OCI-LY7 (cell line): Measurements from ENCODE around the gene DHRS3. TPM values are rescaled to one million over a fixed set of nuclear protein-coding genes. Genes with fewer than 3 reads are reported as not detected.

Experiments used
- BruUV-seq: library from RNA; stranded (reverse); fragments of 400-500 nt; replicated peaks from 2 replicates; lab custom pipeline; 2021; lab: Mats Ljungman, UMichigan
- CTCF ChIA-PET: fragments of 300-600 bp; sonication (Branson Sonifier 250); formaldehyde crosslinking; loops from one replicate; lab custom pipeline; 2022; ENCODE audit warnings: antibody characterized with exemption; ENCODE audit not compliant: unreplicated experiment; lab: Charles Lee
- POLR2A ChIA-PET: fragments of 300-600 bp; sonication (Branson Sonifier 250); formaldehyde crosslinking; loops from one replicate; lab custom pipeline; 2022; ENCODE audit warnings: antibody characterized with exemption; lab: Charles Lee
- DNase-seq: peaks from one replicate; pipeline ENCODE4 v3.0.0-alpha.2; 2015; ENCODE audit warnings: low spot score
- H2AFZ ChIP-seq: fragments of 200-600 bp; sonication (generic), shearing (Covaris generic); 2 replicates; pipeline ENCODE4 v1.6.1; 2014; ENCODE audit warnings: mild to moderate bottlenecking, antibody characterized with exemption, low read length, moderate library complexity
- H3K27ac ChIP-seq: fragments of 200-600 bp; sonication (generic); 2 replicates; pipeline ENCODE4 v1.5.1; 2014; ENCODE audit warnings: mixed run types, low read depth, mild to moderate bottlenecking, moderate library complexity, low read length, inconsistent platforms; ENCODE audit not compliant: poor library complexity, severe bottlenecking
- H3K36me3 ChIP-seq: fragments of 200-600 bp; sonication (generic); 2 replicates; pipeline ENCODE4 v1.6.1; 2014; ENCODE audit warnings: mild to moderate bottlenecking, antibody characterized with exemption, low read length, moderate library complexity, mixed read lengths; ENCODE audit not compliant: insufficient read depth
- H3K4me1 ChIP-seq: fragments of 200-600 bp; sonication (generic); 2 replicates; pipeline ENCODE4 v1.5.1; 2014; ENCODE audit warnings: mild to moderate bottlenecking, low read length; ENCODE audit not compliant: insufficient read depth, poor library complexity, severe bottlenecking
- H3K4me2 ChIP-seq: fragments of 200-600 bp; sonication (generic); 2 replicates; pipeline ENCODE4 v1.6.1; 2014; ENCODE audit warnings: mild to moderate bottlenecking, low read length
- H3K4me3 ChIP-seq: fragments of 200-600 bp; sonication (generic); 2 replicates; pipeline ENCODE4 v1.5.1; 2014; ENCODE audit warnings: mild to moderate bottlenecking, low read depth, low read length; ENCODE audit not compliant: poor library complexity, severe bottlenecking
- H3K79me2 ChIP-seq: fragments of 200-600 bp; sonication (generic); 2 replicates; pipeline ENCODE4 v1.6.1; 2016; ENCODE audit warnings: low read depth, mild to moderate bottlenecking, low read length, moderate library complexity, mixed read lengths; ENCODE audit not compliant: insufficient read depth
- H3K9me2 ChIP-seq: fragments of 200-600 bp; sonication (generic); 2 replicates; pipeline ENCODE4 v1.6.1; 2016; ENCODE audit warnings: mild to moderate bottlenecking, low read length, mixed read lengths; ENCODE audit not compliant: insufficient read depth
- H3K9me3 ChIP-seq: fragments of 200-600 bp; sonication (generic); 2 replicates; pipeline ENCODE4 v1.6.1; 2014; ENCODE audit warnings: mild to moderate bottlenecking, mixed run types, low read length, mixed read lengths
- H4K20me1 ChIP-seq: fragments of 200-600 bp; sonication (generic); 2 replicates; pipeline ENCODE4 v1.6.1; 2014; ENCODE audit warnings: mild to moderate bottlenecking, antibody characterized with exemption, low read length, moderate library complexity, mixed read lengths; ENCODE audit not compliant: insufficient read depth
- CTCF ChIP-seq: fragments of 200-600 bp; sonication (generic); conservative IDR thresholded peaks from 2 replicates; pipeline ENCODE4 v1.5.1; 2014; ENCODE audit warnings: mild to moderate bottlenecking, antibody characterized with exemption, low read length, moderate library complexity, mixed read lengths
- EZH2phosphoT487 ChIP-seq: fragments of 200-600 bp; sonication (generic); IDR thresholded peaks from 2 replicates; pipeline ENCODE4 v1.6.1; 2018; ENCODE audit warnings: low read depth, borderline replicate concordance, mild to moderate bottlenecking, mixed run types, antibody characterized with exemption, low read length, moderate library complexity, mixed read lengths
- intact Hi-C: fragments of 100-400 bp; cut with micrococcal nuclease; formaldehyde crosslinking; loops from one replicate; pipeline ENCODE4 v1.10.0; 2022; ENCODE audit not compliant: unreplicated experiment
- total RNA-seq, 2 experiments: library from RNA; depleted of rRNA in 1 of 2; stranded (reverse); fragments of >200 nt in 1 of 2; shearing (Covaris generic) in 1 of 2; gene quantifications; 2 replicates each; pipeline ENCODE4 v1.2.3, GENCODE V29; 2014 to 2022

DHRS3 gene
- total RNA-seq, 2 experiments from 2014 or later, result not detected

GRCh38 chr1:12607263-12607662 lies 10.7 kb downstream of the DHRS3 start:
- Histone ChIP-seq H3K4me2 (no peak overlapping the region), H2AFZ (no peak overlapping the region), H4K20me1 (no peaks in the 10 kb centered on the region), H3K4me3 (no peak overlapping the region), H3K27ac (no peak overlapping the region), H3K9me3 (no peaks in the 10 kb centered on the region), H3K4me1 (no peaks in the 10 kb centered on the region), H3K36me3 (no peaks in the 10 kb centered on the region), H3K79me2 (no peaks in the 10 kb centered on the region), H3K9me2 (no peaks in the 10 kb centered on the region)
- ChIA-PET POLR2A (no interaction called here), CTCF (no interaction called here)
- TF ChIP-seq CTCF (no peak), EZH2phosphoT487 (no peak)
- no peak for DNase-seq
- BruUV-seq, result no TSS peak
- intact Hi-C loops, result no loop called here

- intact Hi-C loops, result no loop called here
- H4K20me1 ChIP-seq, result no peaks in the 10 kb centered on the region
- H3K79me2 ChIP-seq, result no peaks in the 10 kb centered on the region
- no TSS peak for BruUV-seq
- H3K9me3 ChIP-seq, result no peaks in the 10 kb centered on the region
- H2AFZ ChIP-seq, result no peak overlapping the region
- H3K4me3 ChIP-seq, result no peak overlapping the region
- ChIA-PET CTCF (no interaction called here), POLR2A (no interaction called here)
- no peak for TF ChIP-seq CTCF
- TF ChIP-seq EZH2phosphoT487, result no peak
- H3K9me2 ChIP-seq, result no peaks in the 10 kb centered on the region
- H3K4me1 ChIP-seq, result no peaks in the 10 kb centered on the region
- no peak overlapping the region for H3K4me2 ChIP-seq
- H3K27ac ChIP-seq, result no peak overlapping the region
- H3K36me3 ChIP-seq, result no peaks in the 10 kb centered on the region
- no peak for DNase-seq
Measured at GRCh38 chr1:12604986-12605385, 13.0 kb downstream of the DHRS3 start.

- no TSS peak for BruUV-seq
- DNase-seq, result no peak
- Histone ChIP-seq H3K79me2 (no peaks in the 10 kb centered on the region), H3K9me3 (no peaks in the 10 kb centered on the region), H3K4me1 (no peaks in the 10 kb centered on the region), H3K4me3 (no peak overlapping the region), H4K20me1 (no peaks in the 10 kb centered on the region), H3K27ac (no peak overlapping the region), H3K4me2 (no peak overlapping the region), H3K36me3 (no peaks in the 10 kb centered on the region), H3K9me2 (no peaks in the 10 kb centered on the region), H2AFZ (no peak overlapping the region)
- POLR2A ChIA-PET, result no interaction called here
- intact Hi-C loops, result no loop called here
- TF ChIP-seq EZH2phosphoT487, result no peak
- no peak for TF ChIP-seq CTCF
- CTCF ChIA-PET, result no interaction called here
Measured at GRCh38 chr1:12604114-12604874, 13.7 kb downstream of the DHRS3 start.
